Measurements from ENCODE around the gene FLAD1.

GRCh38 chr1:155032886-155033285 is 49.7 kb downstream of the FLAD1 start:
- TF ChIP-seq CTCF (IDR thresholded peaks at IDR 0.05) (no peak), TCF7L2 (IDR thresholded peaks at IDR 0.05; ENCODE audit: low read depth, low read length) (no peak)

All from Panc1 (cell line).